ENCODE measurements around the gene C11orf98. TPM values are rescaled to one million over a fixed set of nuclear protein-coding genes. Genes with fewer than 3 reads are reported as not detected.

C11orf98 gene
- total RNA-seq: 14.9 and 20.3 TPM in 2 replicates

DNA sequence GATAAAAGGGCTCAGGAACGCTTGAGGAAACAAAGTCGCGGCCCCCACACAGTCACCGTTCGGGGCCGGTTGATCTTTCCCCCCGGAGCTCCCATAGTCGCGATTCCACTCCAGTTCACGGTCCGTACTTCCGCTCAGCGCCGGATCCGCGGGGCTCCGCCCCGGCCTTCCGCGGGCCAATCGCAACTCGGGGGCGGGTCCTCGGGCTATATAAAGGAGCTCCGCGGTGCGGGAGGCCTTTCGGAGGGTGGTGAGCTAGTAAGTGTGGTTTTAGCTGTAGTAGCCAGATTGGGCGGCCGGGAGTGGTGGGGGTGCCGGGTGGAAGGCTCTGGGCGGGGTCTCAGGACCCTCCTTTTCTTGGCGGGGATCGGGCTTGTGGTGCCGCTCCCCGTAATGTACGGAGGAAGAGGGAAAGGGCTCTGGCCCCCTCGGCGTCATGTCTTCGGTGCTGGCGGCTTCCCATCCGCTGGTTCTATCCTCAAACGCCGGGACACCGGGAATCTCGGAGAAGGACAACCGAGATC is at the start of gene C11orf98, which contains the start of gene CSKMT:
Gene C11orf98 (minus strand): TSS at position 136 of the 524 bp plus-strand sequence. CDS start 41 bp downstream, at position 95.
Gene CSKMT (plus strand): TSS at position 238 of the 524 bp plus-strand sequence. CDS start 568 bp downstream, outside the sequence.

DNA sequence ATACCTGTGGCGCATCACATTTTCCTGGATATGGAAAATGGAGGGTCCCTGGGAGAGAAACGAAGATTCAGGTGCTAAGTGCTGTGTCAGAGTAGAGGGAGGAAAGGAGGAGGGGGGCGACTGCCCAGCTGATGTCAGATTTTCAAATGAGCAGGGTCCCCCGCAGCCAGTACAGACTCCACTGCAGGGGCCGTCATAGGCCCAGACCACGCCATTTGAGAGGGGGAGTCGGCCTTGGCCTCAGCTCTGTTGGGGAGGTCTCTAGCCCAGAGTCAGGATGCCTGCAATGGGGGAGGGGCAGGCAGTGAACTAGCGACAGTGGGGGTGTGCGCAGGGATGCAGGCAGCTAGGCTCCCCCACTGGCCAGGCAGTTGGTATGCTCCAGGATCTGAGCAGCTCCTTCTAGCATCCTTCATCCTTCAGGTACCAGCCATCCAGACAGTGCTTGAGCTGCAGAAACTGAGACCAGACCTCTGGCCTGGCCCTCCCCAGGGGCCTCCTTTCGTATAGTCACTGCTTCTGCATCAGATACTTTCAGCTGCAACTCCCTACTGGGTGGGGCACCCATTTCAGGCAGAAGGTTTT is 42.4 kb upstream of the C11orf98 start, which contains the start of the genes BSCL2 and GNG3:
Gene BSCL2 (minus strand): TSS at position 148 of the 585 bp plus-strand sequence. CDS start 229 bp downstream, outside the sequence.
Gene GNG3 (plus strand): TSS at position 400 of the 585 bp plus-strand sequence. CDS start 620 bp downstream, outside the sequence.

DNA sequence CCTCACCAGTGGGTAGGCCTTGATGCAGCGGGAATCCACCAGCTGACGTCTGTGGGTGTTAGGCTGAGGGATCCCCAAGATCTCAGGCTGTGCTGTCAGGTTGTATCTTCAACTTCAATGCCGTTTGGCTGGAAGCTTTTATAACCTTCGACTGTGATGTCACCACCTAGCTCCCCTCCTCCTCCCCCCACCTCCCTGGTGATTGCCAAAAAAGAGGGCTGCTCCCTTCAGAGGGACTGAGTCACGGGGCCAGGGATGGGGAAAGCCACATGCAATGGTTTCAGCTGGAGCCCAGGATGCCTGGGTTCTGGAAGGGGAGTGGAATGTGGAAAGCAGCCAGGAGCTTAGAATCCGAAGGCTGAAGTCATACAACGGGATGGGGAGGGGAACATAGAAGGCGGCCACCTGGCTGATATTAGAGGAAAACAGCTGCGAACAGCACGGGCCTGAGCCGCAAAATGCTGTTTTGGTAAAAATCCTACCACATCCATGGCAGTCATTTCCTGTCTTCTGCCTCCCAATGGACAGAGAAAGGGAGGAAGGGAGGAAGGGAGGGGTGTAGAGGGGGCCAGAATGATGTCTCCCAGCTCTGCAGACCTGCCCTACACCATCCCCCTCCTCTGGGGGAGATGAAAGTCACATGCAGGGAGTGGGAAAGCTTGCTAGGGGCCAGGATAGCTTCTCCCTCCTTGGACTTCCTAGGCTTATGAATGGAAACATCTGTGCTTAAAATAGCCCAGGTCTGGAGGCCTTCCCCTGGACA is 24.6 kb upstream of the C11orf98 start, which contains the start of gene LRRN4CL:
Gene LRRN4CL (minus strand): TSS at position 110 of the 763 bp plus-strand sequence. CDS start 1,022 bp downstream, outside the sequence.

DNA sequence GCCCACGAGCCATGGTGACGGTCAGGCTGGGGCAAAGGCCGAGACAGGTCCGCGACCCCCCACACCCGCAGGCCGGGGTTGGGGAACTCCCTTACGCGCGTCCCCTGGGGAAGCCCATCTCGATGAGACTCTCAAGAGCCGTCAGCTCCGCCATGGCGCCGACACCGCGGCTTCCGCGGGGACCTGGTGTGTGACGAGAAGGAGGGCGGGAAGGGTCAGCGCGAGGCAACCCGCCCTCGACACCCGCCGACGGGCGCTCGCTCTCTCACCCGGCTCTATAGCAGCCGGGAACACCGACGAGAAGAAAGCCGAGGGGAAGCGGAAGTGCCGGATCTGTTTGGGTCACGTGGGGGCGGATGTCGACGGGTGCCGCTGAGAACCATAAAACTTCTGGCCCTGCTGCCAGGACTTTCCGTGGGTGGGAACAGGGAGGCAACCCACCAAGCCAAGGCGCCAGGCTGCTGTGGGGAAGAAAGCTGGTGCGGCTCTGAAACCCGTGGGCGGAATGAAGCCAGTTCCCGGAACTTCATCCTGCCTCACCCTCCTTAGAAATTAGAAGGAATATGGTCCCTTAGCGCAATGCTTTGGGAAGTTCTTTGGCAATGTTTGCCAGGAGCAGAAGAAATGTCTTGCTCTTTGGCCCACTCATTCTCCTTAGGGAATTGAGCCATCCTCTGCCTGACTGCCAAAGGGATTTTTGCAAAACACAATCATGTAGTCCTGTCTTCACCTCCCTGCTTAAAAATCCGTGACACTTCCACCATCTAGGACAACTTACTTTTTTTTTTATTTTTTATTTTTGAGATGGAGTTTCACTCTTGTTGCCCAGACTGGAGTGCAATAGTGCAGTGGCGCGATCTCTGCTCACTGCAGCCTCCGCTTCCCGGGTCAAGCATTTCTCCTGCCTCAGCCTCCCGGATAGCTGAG is 14.0 kb upstream of the C11orf98 start, which contains the start of gene UBXN1:
Gene UBXN1 (minus strand): TSS at position 304 of the 927 bp plus-strand sequence. CDS start 150 bp downstream, at position 154.

GRCh38 chr11:62671608-62672389 is 6.8 kb upstream of the C11orf98 start, which contains the start of the genes LBHD1 and UQCC3:
TSS of gene LBHD1 (minus strand) at chr11:62672267. CDS start at chr11:62670031, 2,236 bp downstream.
TSS of gene UQCC3 (plus strand) at chr11:62671673. CDS start at chr11:62671746, 73 bp downstream.

GRCh38 chr11:62645946-62646824 is 18.8 kb downstream of the C11orf98 start, which contains the start of gene GANAB:
TSS of gene GANAB (minus strand) at chr11:62646613. CDS start at chr11:62646599, 14 bp downstream.

GRCh38 chr11:62621567-62622470 is 43.2 kb downstream of the C11orf98 start, which contains the start of gene B3GAT3:
TSS of gene B3GAT3 (minus strand) at chr11:62621986. CDS start at chr11:62621947, 39 bp downstream.

Small RNA genes within 50 kb of the gene (small RNA-seq; reads per million reads assigned to genes)
- not detected for gene SNORA57

Other genes with a start within 250 kb of the C11orf98 start
- not detected in 2 replicates for gene SCGB1A1, start 246.2 kb downstream of the C11orf98 start, total RNA-seq
- 953 and 967 TPM in 2 replicates for gene AHNAK, start 118.4 kb downstream of the C11orf98 start, total RNA-seq
- gene EEF1G, start 91.3 kb downstream of the C11orf98 start, total RNA-seq: 1,028 and 1,088 TPM in 2 replicates
- gene TUT1, start 73.7 kb downstream of the C11orf98 start, total RNA-seq: 6.3 and 7.2 TPM in 2 replicates
- 138 and 161 TPM in 2 replicates for gene MTA2, start 63.3 kb downstream of the C11orf98 start, total RNA-seq
- 35.9 and 38.5 TPM in 2 replicates for gene EML3, start 52.4 kb downstream of the C11orf98 start, total RNA-seq
- gene ROM1, start 52.0 kb downstream of the C11orf98 start, total RNA-seq: 3.7 and 5.5 TPM in 2 replicates
- gene B3GAT3, start 43.2 kb downstream of the C11orf98 start, total RNA-seq: 24.0 and 24.2 TPM in 2 replicates
- gene GANAB, start 18.6 kb downstream of the C11orf98 start, total RNA-seq: 248 and 270 TPM in 2 replicates
- 25.5 and 29.4 TPM in 2 replicates for gene INTS5, start 11.9 kb downstream of the C11orf98 start, total RNA-seq
- 3.2 and 7.3 TPM in 2 replicates for gene CSKMT, start 102 bp upstream of the C11orf98 start, total RNA-seq
- gene UQCC3, start 6.5 kb upstream of the C11orf98 start, total RNA-seq: 4.4 and 5.6 TPM in 2 replicates
- gene LBHD1, start 7.1 kb upstream of the C11orf98 start, total RNA-seq: 4.0 and 4.5 TPM in 2 replicates
- gene UBXN1, start 13.9 kb upstream of the C11orf98 start, total RNA-seq: 70.9 and 82.1 TPM in 2 replicates
- 63.6 and 104 TPM in 2 replicates for gene LRRN4CL, start 24.3 kb upstream of the C11orf98 start, total RNA-seq
- 47.2 and 64.5 TPM in 2 replicates for gene BSCL2, start 42.2 kb upstream of the C11orf98 start, total RNA-seq
- not detected in 2 replicates for gene GNG3, start 42.5 kb upstream of the C11orf98 start, total RNA-seq
- 7.5 and 10.9 TPM in 2 replicates for gene HNRNPUL2, start 62.2 kb upstream of the C11orf98 start, total RNA-seq
- gene TTC9C, start 63.3 kb upstream of the C11orf98 start, total RNA-seq: 27.9 and 36.0 TPM in 2 replicates
- gene ZBTB3, start 89.0 kb upstream of the C11orf98 start, total RNA-seq: 19.3 and 21.4 TPM in 2 replicates
- gene POLR2G, start 96.4 kb upstream of the C11orf98 start, total RNA-seq: 34.9 and 47.2 TPM in 2 replicates
- gene TAF6L, start 106.2 kb upstream of the C11orf98 start, total RNA-seq: 13.5 and 19.5 TPM in 2 replicates
- gene TMEM179B, start 122.2 kb upstream of the C11orf98 start, total RNA-seq: 38.0 and 38.1 TPM in 2 replicates
- gene TMEM223, start 126.8 kb upstream of the C11orf98 start, total RNA-seq: 12.3 and 13.1 TPM in 2 replicates
- gene NXF1, start 140.2 kb upstream of the C11orf98 start, total RNA-seq: 30.5 and 38.9 TPM in 2 replicates
- gene STX5, start 166.8 kb upstream of the C11orf98 start, total RNA-seq: 48.3 and 56.5 TPM in 2 replicates
- gene TEX54, start 167.6 kb upstream of the C11orf98 start, total RNA-seq: not detected in 2 replicates
- gene WDR74, start 174.4 kb upstream of the C11orf98 start, total RNA-seq: 28.9 and 29.1 TPM in 2 replicates
- 169 and 184 TPM in 2 replicates for gene SLC3A2, start 215.7 kb upstream of the C11orf98 start, total RNA-seq

All from hair follicle dermal papilla cell (primary cell).